ENCODE measurements around the gene METTL4. TPM values are rescaled to one million over a fixed set of nuclear protein-coding genes. Genes with fewer than 3 reads are reported as not detected.
A peak's percentile ranks its signal among the peaks of the same experiment; 100 is the strongest.

The METTL4 gene
- total and polyA plus RNA-seq, 3 experiments from 2014 or later = 14.4 to 22.8 (median 21.4) TPM

DNA sequence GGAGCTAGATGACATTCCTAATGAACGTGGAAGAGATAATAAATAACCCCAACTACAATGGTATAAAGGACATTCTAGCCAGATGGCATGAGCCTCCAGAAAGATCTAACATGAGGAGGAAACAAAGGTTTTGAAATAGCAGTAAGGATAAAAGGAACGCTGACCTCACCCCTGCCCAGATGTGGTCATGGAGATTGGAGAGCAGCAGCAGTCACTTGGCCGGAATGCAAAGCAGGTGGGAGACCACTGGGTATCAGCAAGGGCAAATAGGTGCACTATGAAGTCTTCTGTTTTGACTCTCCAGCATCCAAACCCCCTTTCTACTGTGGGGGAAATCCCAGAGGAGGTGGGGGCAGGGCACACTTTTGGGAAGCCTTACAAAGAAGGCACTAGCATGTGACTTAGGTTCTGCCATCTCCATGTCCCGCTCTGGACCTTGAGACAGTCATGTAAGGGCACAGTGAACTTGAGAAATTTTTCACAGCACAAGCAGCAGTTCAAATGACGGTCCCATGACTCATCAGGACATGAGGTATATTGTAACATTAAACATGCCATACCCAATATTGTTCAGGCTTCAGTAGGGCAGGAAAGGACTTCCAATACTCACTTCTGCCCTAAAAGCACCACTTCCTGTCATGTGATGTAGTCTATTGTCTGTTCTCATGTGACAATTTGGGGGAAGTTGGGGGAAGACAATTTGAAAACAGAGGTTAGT, 55.2 kb downstream of the METTL4 start:
- Mint-ChIP-seq H3K4me1 (peaks cover 16 to 20% (median 19%) of the 10 kb centered on the region in 3 donors), H3K27me3 (no peaks in the 10 kb centered on the region), H3K36me3 (peaks cover 0 to 10% (median 6%) of the 10 kb centered on the region in 3 donors), H3K27ac (peak overlapping the region in 3 of 8 donors; percentile 44 to 72 (median 49)), H3K4me3 (peak overlapping the region in 1 of 7 donors; percentile 49), H3K9me3 (no peaks in the 10 kb centered on the region)
- Histone ChIP-seq H3K36me3 (ENCODE audit: insufficient read depth, low read length) (no peaks in the 10 kb centered on the region), H3K4me3 (ENCODE audit: low read length) (no peak overlapping the region), H3K4me1 (ENCODE audit: insufficient read depth, low read length) (peaks cover 10% of the 10 kb centered on the region), H3K9me3 (ENCODE audit: low read length) (no peaks in the 10 kb centered on the region), H3K27me3 (ENCODE audit: insufficient read depth, low read length, poor library complexity, severe bottlenecking) (no peaks in the 10 kb centered on the region), H3K27ac (ENCODE audit: low read depth, low read length) (no peak overlapping the region)
- ChIA-PET CTCF (no interaction called here), POLR2A (no interaction called here)
- DNase-seq = peak in 1 of 5 donors; percentile 2

DNA sequence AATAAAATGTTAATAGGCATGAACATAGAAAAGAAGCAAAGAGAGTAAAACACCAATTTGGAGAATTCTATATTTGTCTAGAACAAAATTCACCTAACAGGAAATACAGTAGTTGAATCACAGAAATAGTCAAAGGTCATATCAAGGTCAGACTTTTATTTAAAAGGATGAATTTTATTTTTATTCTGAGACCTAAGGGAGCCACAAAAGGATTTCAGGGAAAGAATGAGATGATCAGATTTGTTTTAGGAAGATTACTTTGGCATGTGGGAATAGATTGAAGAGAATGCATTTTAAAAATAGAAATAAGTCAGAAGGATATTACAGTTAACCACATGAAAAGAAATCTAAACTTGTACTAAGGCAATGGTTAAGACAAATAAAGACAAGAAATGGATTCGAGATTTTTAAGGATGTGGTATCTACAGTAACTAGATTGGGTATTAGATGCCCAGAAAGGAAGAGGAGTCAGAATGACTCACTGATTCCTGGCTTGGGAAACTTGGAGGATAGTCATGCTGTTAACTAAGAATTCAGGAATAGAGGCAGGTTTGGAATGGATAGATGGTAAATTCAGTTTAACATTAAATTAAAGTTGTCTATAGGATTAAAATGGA, 56.0 kb downstream of the METTL4 start:
- peak overlapping the region in 2 of 8 donors; percentile 3 to 60 for H3K27ac Mint-ChIP-seq
- CTCF ChIA-PET = no interaction called here
- H3K4me3 Mint-ChIP-seq = no peak overlapping the region

DNA sequence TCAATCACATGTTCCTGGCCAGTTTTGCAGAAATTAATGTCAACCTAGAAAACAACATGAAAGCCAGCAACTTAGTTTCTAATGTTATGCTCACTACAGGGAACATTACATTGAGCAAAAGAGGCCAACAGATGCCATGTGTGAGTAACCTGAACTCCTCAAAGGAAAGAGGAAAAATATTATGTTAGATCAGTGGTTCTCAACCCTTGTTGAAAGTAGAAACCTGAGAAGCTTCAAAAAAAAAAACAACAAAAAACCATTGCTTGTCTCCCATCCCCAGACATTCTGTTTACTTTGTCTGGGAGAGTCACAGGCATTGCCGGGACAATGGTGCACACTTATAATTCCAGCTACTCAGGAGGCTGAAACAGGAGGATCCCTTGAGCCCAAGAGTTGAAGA, 57.7 kb downstream of the METTL4 start:
- H3K27ac ChIP-seq (ENCODE audit: low read depth, low read length) = no peak overlapping the region
- CTCF ChIA-PET = interaction anchor here (0.6 kb wide), 1 partner anchor 768 kb away, joined by 3 read pairs; no protein-coding TSS in a partner anchor
- DNase-seq = no peak
- Mint-ChIP-seq H3K36me3 (peaks cover 0 to 10% (median 4%) of the 10 kb centered on the region in 3 donors), H3K4me3 (no peak overlapping the region), H3K9me3 (no peaks in the 10 kb centered on the region), H3K4me1 (peaks cover 16 to 20% (median 19%) of the 10 kb centered on the region in 3 donors), H3K27me3 (no peaks in the 10 kb centered on the region), H3K27ac (no peak overlapping the region)
- H3K36me3 ChIP-seq (ENCODE audit: insufficient read depth, low read length) = no peaks in the 10 kb centered on the region
- H3K4me3 ChIP-seq (ENCODE audit: low read length) = no peak overlapping the region
- no peaks in the 10 kb centered on the region for H3K27me3 ChIP-seq (ENCODE audit: insufficient read depth, low read length, poor library complexity, severe bottlenecking)
- H3K9me3 ChIP-seq (ENCODE audit: low read length) = no peaks in the 10 kb centered on the region
- H3K4me1 ChIP-seq (ENCODE audit: insufficient read depth, low read length) = peaks cover 10% of the 10 kb centered on the region
- POLR2A ChIA-PET = no interaction called here

More for the DNA sequence above, 56.0 kb downstream of the METTL4 start:
- Histone ChIP-seq H3K36me3 (ENCODE audit: insufficient read depth, low read length) (no peaks in the 10 kb centered on the region), H3K27ac (ENCODE audit: low read depth, low read length) (no peak overlapping the region), H3K9me3 (ENCODE audit: low read length) (no peaks in the 10 kb centered on the region), H3K4me3 (ENCODE audit: low read length) (no peak overlapping the region), H3K4me1 (ENCODE audit: insufficient read depth, low read length) (peaks cover 10% of the 10 kb centered on the region), H3K27me3 (ENCODE audit: insufficient read depth, low read length, poor library complexity, severe bottlenecking) (no peaks in the 10 kb centered on the region)
- Mint-ChIP-seq H3K36me3 (peaks cover 0 to 10% (median 4%) of the 10 kb centered on the region in 3 donors), H3K9me3 (no peaks in the 10 kb centered on the region), H3K27me3 (no peaks in the 10 kb centered on the region), H3K4me1 (peaks cover 16 to 20% (median 19%) of the 10 kb centered on the region in 3 donors)
- no peak for DNase-seq
- POLR2A ChIA-PET = no interaction called here

DNA sequence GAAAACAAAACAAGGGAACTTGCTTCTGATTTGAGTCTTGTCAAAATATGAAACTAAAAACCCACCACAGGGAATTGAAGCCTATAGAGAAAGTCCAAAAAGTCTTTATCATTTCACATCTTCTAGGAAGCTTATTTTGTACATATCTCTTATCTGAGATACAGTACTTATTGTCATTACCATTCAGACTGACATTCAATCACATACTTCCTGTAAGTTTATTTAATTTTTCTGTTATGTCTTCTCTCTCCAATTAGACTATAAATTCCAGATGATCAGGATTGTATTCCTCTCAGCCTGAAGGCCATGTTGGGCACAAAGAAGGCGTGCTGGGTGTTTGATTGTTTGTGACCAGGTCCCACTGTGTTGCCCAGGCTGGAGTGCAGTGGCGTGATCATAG, 59.2 kb downstream of the METTL4 start:
- Mint-ChIP-seq H3K4me3 (no peak overlapping the region), H3K27me3 (no peaks in the 10 kb centered on the region), H3K9me3 (no peaks in the 10 kb centered on the region), H3K36me3 (peaks cover 0 to 2% (median 0%) of the 10 kb centered on the region in 3 donors), H3K4me1 (peaks cover 16 to 20% (median 19%) of the 10 kb centered on the region in 3 donors), H3K27ac (no peak overlapping the region)
- Histone ChIP-seq H3K4me3 (ENCODE audit: low read length) (no peak overlapping the region), H3K27me3 (ENCODE audit: insufficient read depth, low read length, poor library complexity, severe bottlenecking) (no peaks in the 10 kb centered on the region), H3K27ac (ENCODE audit: low read depth, low read length) (no peak overlapping the region), H3K9me3 (ENCODE audit: low read length) (no peaks in the 10 kb centered on the region), H3K36me3 (ENCODE audit: insufficient read depth, low read length) (no peaks in the 10 kb centered on the region), H3K4me1 (ENCODE audit: insufficient read depth, low read length) (peaks cover 10% of the 10 kb centered on the region)
- ChIA-PET POLR2A (no interaction called here), CTCF (no interaction called here)
- DNase-seq = no peak

DNA sequence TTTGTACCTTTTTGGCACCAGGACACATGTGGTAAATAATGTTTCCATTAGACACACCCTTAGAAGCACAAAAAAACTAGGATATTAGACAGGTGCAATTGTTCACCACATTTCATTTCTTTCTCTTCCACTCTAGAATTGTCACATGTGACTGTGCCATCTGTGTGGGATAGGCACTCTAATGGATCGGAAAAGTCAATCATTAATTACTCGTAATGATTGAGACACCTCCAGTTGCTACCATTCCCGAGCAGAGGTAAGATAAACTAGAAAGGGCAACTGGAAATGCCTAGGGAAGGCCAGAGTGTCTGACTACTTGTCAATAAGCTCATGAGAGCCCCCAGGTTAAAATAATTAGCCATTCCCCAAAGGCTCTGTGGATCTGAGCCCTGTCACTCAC, 59.9 kb downstream of the METTL4 start:
- Histone ChIP-seq H3K4me1 (ENCODE audit: insufficient read depth, low read length) (peaks cover 7% of the 10 kb centered on the region), H3K9me3 (ENCODE audit: low read length) (no peaks in the 10 kb centered on the region), H3K36me3 (ENCODE audit: insufficient read depth, low read length) (no peaks in the 10 kb centered on the region), H3K27ac (ENCODE audit: low read depth, low read length) (no peak overlapping the region), H3K4me3 (ENCODE audit: low read length) (no peak overlapping the region), H3K27me3 (ENCODE audit: insufficient read depth, low read length, poor library complexity, severe bottlenecking) (no peaks in the 10 kb centered on the region)
- no peak overlapping the region for H3K4me3 Mint-ChIP-seq
- H3K36me3 Mint-ChIP-seq = peaks cover 0 to 2% (median 2%) of the 10 kb centered on the region in 3 donors
- ChIA-PET POLR2A (no interaction called here), CTCF (no interaction called here)
- H3K4me1 Mint-ChIP-seq = peaks cover 14 to 15% (median 14%) of the 10 kb centered on the region in 3 donors
- no peaks in the 10 kb centered on the region for H3K27me3 Mint-ChIP-seq
- no peaks in the 10 kb centered on the region for H3K9me3 Mint-ChIP-seq
- no peak for DNase-seq
- H3K27ac Mint-ChIP-seq = no peak overlapping the region

DNA sequence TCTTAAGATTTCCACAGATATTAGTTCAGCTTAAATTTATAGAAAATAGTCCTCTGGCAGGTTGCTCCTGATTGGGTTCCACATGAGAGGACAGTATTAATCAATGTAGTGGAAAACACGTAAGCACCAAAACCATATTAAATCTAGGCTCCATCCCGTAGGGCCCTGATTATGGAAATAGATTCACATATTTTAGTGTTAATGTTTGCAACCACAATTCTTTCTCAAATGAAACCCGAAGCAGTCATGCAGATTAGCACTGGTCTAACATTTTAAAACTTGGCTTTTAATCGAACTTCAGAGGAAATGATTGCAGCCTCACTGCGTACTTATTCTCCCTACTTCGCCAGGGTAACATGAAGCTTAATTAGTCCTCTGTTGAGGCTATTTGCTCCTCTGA, 60.9 kb downstream of the METTL4 start:
- H3K27me3 Mint-ChIP-seq = no peaks in the 10 kb centered on the region
- Histone ChIP-seq H3K27me3 (ENCODE audit: insufficient read depth, low read length, poor library complexity, severe bottlenecking) (no peaks in the 10 kb centered on the region), H3K4me3 (ENCODE audit: low read length) (no peak overlapping the region), H3K9me3 (ENCODE audit: low read length) (no peaks in the 10 kb centered on the region), H3K4me1 (ENCODE audit: insufficient read depth, low read length) (no peaks in the 10 kb centered on the region), H3K36me3 (ENCODE audit: insufficient read depth, low read length) (no peaks in the 10 kb centered on the region), H3K27ac (ENCODE audit: low read depth, low read length) (no peak overlapping the region)
- DNase-seq = no peak
- POLR2A ChIA-PET = no interaction called here
- peaks cover 4 to 5% (median 4%) of the 10 kb centered on the region in 3 donors for H3K4me1 Mint-ChIP-seq
- peaks cover 2 to 5% (median 2%) of the 10 kb centered on the region in 3 donors for H3K36me3 Mint-ChIP-seq
- H3K4me3 Mint-ChIP-seq = no peak overlapping the region
- CTCF ChIA-PET = no interaction called here
- H3K9me3 Mint-ChIP-seq = no peaks in the 10 kb centered on the region
- no peak overlapping the region for H3K27ac Mint-ChIP-seq

DNA sequence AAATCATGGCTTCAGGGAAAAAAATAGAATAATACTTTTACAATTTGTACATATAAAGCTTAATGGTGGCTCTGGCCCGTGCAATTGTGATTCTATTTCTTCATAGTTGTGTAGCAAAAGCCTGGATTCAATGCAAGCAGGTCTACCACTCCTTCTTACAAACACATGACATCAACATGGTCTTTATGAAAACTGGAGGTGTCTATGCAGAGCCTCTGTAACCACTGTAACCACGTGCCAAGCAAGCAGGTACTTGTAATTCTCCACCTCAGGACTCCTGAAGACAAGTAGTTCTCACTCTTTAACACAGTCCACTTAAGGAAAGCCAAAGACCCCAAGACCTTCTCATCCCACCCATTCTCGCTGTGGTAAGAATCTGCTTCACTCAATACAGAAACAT, 62.6 kb downstream of the METTL4 start:
- ChIA-PET CTCF (no interaction called here), POLR2A (no interaction called here)
- H3K27ac Mint-ChIP-seq = no peak overlapping the region
- Histone ChIP-seq H3K4me3 (ENCODE audit: low read length) (no peak overlapping the region), H3K4me1 (ENCODE audit: insufficient read depth, low read length) (no peaks in the 10 kb centered on the region), H3K9me3 (ENCODE audit: low read length) (no peaks in the 10 kb centered on the region), H3K27me3 (ENCODE audit: insufficient read depth, low read length, poor library complexity, severe bottlenecking) (no peaks in the 10 kb centered on the region), H3K36me3 (ENCODE audit: insufficient read depth, low read length) (no peaks in the 10 kb centered on the region), H3K27ac (ENCODE audit: low read depth, low read length) (no peak overlapping the region)
- no peaks in the 10 kb centered on the region for H3K27me3 Mint-ChIP-seq
- no peaks in the 10 kb centered on the region for H3K4me1 Mint-ChIP-seq
- no peaks in the 10 kb centered on the region for H3K9me3 Mint-ChIP-seq
- H3K36me3 Mint-ChIP-seq = peaks cover 0 to 5% (median 2%) of the 10 kb centered on the region in 3 donors
- no peak overlapping the region for H3K4me3 Mint-ChIP-seq
- no peak for DNase-seq

DNA sequence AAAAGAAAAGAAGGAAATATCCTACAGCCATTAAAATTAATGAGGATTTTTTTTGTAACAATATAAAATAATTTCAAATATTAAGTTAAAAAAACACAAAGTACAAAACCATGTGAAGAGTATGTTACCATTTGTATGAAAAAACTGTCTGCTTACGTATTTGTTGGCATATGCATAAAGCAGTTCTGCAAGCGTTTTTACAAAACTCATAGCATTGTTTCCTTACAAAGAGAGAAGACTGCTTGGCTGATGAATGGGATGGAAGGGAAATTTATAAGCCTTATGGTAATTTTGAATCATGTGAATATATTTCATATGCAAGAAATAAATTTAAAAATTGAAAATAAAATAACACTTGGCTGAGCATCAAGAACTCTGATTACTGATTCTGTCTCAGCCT, 63.1 kb downstream of the METTL4 start:
- no peaks in the 10 kb centered on the region for H3K4me1 ChIP-seq (ENCODE audit: insufficient read depth, low read length)
- no peak for DNase-seq
- Mint-ChIP-seq H3K4me1 (no peaks in the 10 kb centered on the region), H3K36me3 (peaks cover 0 to 6% (median 2%) of the 10 kb centered on the region in 3 donors), H3K27me3 (peaks cover 0 to under 1% of the 10 kb centered on the region in 2 donors), H3K4me3 (no peak overlapping the region), H3K9me3 (no peaks in the 10 kb centered on the region), H3K27ac (no peak overlapping the region)
- H3K27me3 ChIP-seq (ENCODE audit: insufficient read depth, low read length, poor library complexity, severe bottlenecking) = no peaks in the 10 kb centered on the region
- no peaks in the 10 kb centered on the region for H3K9me3 ChIP-seq (ENCODE audit: low read length)
- H3K4me3 ChIP-seq (ENCODE audit: low read length) = no peak overlapping the region
- ChIA-PET CTCF (no interaction called here), POLR2A (no interaction called here)
- no peak overlapping the region for H3K27ac ChIP-seq (ENCODE audit: low read depth, low read length)
- no peaks in the 10 kb centered on the region for H3K36me3 ChIP-seq (ENCODE audit: insufficient read depth, low read length)

Measured in CD8-positive, alpha-beta memory T cell (primary cell).